SK-N-SH (cell line): ENCODE results near the gene ANAPC5. TPM values are rescaled to one million over a fixed set of nuclear protein-coding genes. Genes with fewer than 3 reads are reported as not detected.
"Not testable (repeated sequence)": the region's sequence is repeated elsewhere in the genome, so short reads cannot be mapped to it uniquely, and the experiment has no call there.

ENCODE experiments used
- CTCF ChIA-PET: fragments of 300-600, 350-600 bp; formaldehyde crosslinking; extraction: SDS; loops from one replicate; lab custom pipeline; 2021; lab: Yijun Ruan, JAX
- POLR2A ChIA-PET: fragments of 350-600 bp; sonication (Branson Sonifier 250); formaldehyde crosslinking; extraction: SDS; loops from one replicate; lab custom pipeline; 2020; ENCODE audit warnings: antibody characterized with exemption, inconsistent platforms; lab: Yijun Ruan, JAX
- DNase-seq: peaks from one replicate; pipeline ENCODE4 v3.0.0; 2012
- H2AFZ ChIP-seq: fragments of 200-600 bp; sonication (generic); 2 replicates; pipeline ENCODE4 v1.8.1; 2016; ENCODE audit warnings: antibody characterized with exemption, mild to moderate bottlenecking, low read depth
- H3F3A ChIP-seq: fragments of 200-600 bp; sonication (generic); replicated peaks from 2 replicates; pipeline ENCODE3; 2016; ENCODE audit warnings: antibody characterized with exemption, mild to moderate bottlenecking; ENCODE audit not compliant: insufficient read depth
- H3K27ac ChIP-seq, 2 experiments: fragments of 200-500 bp in 1 of 2; fragments of 200-600 bp in 1 of 2; sonication (Bioruptor generic) in 1 of 2; sonication (generic), shearing (Covaris generic) in 1 of 2; 2 replicates each; pipeline versions ENCODE4 v1.5.1 to v1.6.1; 2014 to 2016; ENCODE audit warnings: low read depth in 2 of 2, inconsistent platforms in 1 of 2, low read length in 1 of 2, mild to moderate bottlenecking in 1 of 2, mixed read lengths in 1 of 2
- H3K27me3 ChIP-seq: fragments of 200-600 bp; sonication (generic), shearing (Covaris generic); 2 replicates; pipeline ENCODE4 v1.6.1; 2016; ENCODE audit warnings: mixed run types; ENCODE audit not compliant: insufficient read depth
- H3K36me3 ChIP-seq, 2 experiments: fragments of 200-500 bp in 1 of 2; fragments of 200-600 bp in 1 of 2; sonication (Bioruptor generic) in 1 of 2; sonication (generic) in 1 of 2; replicated peaks in 1 of 2; 2 replicates each; pipeline versions ENCODE3 to v1.5.1; 2014 to 2016; ENCODE audit warnings: low read length in 1 of 2, mild to moderate bottlenecking in 1 of 2; ENCODE audit not compliant: insufficient read depth in 2 of 2, control insufficient read depth in 1 of 2
- H3K4me1 ChIP-seq, 2 experiments: fragments of 200-500 bp in 1 of 2; fragments of 200-600 bp in 1 of 2; sonication (Bioruptor generic) in 1 of 2; sonication (generic), shearing (Covaris generic) in 1 of 2; 2 replicates each; pipeline versions ENCODE4 v1.5.1 to v1.6.1; 2014 to 2016; ENCODE audit warnings: low read depth in 1 of 2, low read length in 1 of 2, mixed run types in 1 of 2; ENCODE audit not compliant: insufficient read depth in 2 of 2, control insufficient read depth in 1 of 2
- H3K4me2 ChIP-seq: fragments of 200-600 bp; sonication (generic), shearing (Covaris generic); 2 replicates; pipeline ENCODE4 v1.6.1; 2017; ENCODE audit warnings: mixed run types
- H3K4me3 ChIP-seq, 2 experiments: fragments of 200-500 bp in 1 of 2; fragments of 200-600 bp in 1 of 2; sonication (Bioruptor generic) in 1 of 2; sonication (generic), shearing (Covaris generic) in 1 of 2; 2 replicates each; pipeline versions ENCODE4 v1.5.1 to v1.8.1; 2014 to 2016; ENCODE audit warnings: low read depth in 2 of 2, inconsistent platforms in 1 of 2, low read length in 1 of 2, mild to moderate bottlenecking in 1 of 2, mixed read lengths in 1 of 2, moderate library complexity in 1 of 2
- H3K79me2 ChIP-seq: fragments of 200-600 bp; sonication (generic); 2 replicates; pipeline ENCODE4 v1.8.1; 2017; ENCODE audit warnings: mild to moderate bottlenecking; ENCODE audit not compliant: insufficient read depth
- H3K9ac ChIP-seq: fragments of 200-600 bp; sonication (generic); 2 replicates; pipeline ENCODE4 v1.6.1; 2017; ENCODE audit warnings: mixed run types
- H3K9me2 ChIP-seq: fragments of 200-600 bp; sonication (generic); 2 replicates; pipeline ENCODE4 v1.6.1; 2017; ENCODE audit warnings: mixed run types
- H3K9me3 ChIP-seq: fragments of 200-600 bp; sonication (generic); 2 replicates; pipeline ENCODE4 v1.6.1; 2017; ENCODE audit warnings: mixed run types, mild to moderate bottlenecking, moderate library complexity
- H4K20me1 ChIP-seq: fragments of 200-600 bp; sonication (generic); 2 replicates; pipeline ENCODE4 v1.6.1; 2017; ENCODE audit warnings: mild to moderate bottlenecking, mixed run types; ENCODE audit not compliant: insufficient read depth
- CHD2 ChIP-seq: fragments of 150-350 bp; IDR thresholded peaks from 2 replicates; pipeline ENCODE4 v1.6.1; 2018; ENCODE audit warnings: low read length; ENCODE audit not compliant: partially characterized antibody
- ELF1 ChIP-seq: IDR thresholded peaks from 2 replicates; pipeline ENCODE4 v1.4.0; 2012
- EZH2phosphoT487 ChIP-seq: fragments of 200-600 bp; sonication (generic); IDR thresholded peaks from 2 replicates; pipeline ENCODE4 v1.6.1; 2017; ENCODE audit warnings: low read depth, mixed run types, mild to moderate bottlenecking, antibody characterized with exemption, moderate library complexity, borderline replicate concordance
- FOSL2 ChIP-seq: IDR thresholded peaks from 2 replicates; pipeline ENCODE4 v1.4.0; 2012; ENCODE audit warnings: low read depth, mild to moderate bottlenecking, moderate library complexity, borderline replicate concordance
- FOXM1 ChIP-seq: IDR thresholded peaks from 2 replicates; pipeline ENCODE4 v1.4.0; 2012; ENCODE audit warnings: low read depth, mild to moderate bottlenecking
- IRF3 ChIP-seq: fragments of 150-350 bp; IDR thresholded peaks from 2 replicates; pipeline ENCODE4 v1.6.1; 2016; ENCODE audit warnings: mild to moderate bottlenecking, low read depth, low read length
- JUND ChIP-seq: IDR thresholded peaks from 2 replicates; pipeline ENCODE4 v1.4.0; 2012
- MAX ChIP-seq: IDR thresholded peaks from 2 replicates; pipeline ENCODE4 v1.4.0; 2012; ENCODE audit warnings: low read depth
- MEF2A ChIP-seq: IDR thresholded peaks from 2 replicates; pipeline ENCODE4 v1.4.0; 2012; ENCODE audit warnings: low read depth, borderline replicate concordance
- MXI1 ChIP-seq: IDR thresholded peaks from 2 replicates; pipeline ENCODE4 v1.6.1; 2012; ENCODE audit warnings: mild to moderate bottlenecking, low read depth, low read length, improper control_type of control experiment
- REST ChIP-seq: IDR thresholded peaks from 2 replicates; pipeline ENCODE4 v1.6.1; 2012; ENCODE audit warnings: mild to moderate bottlenecking, low read depth, low read length, moderate library complexity
- RFX5 ChIP-seq: IDR thresholded peaks from 2 replicates; pipeline ENCODE4 v1.6.1; 2012; ENCODE audit warnings: mild to moderate bottlenecking, improper control_type of control experiment, low read length
- RXRA ChIP-seq: IDR thresholded peaks from 2 replicates; pipeline ENCODE4 v1.4.0; 2012; ENCODE audit warnings: low read depth, mild to moderate bottlenecking, borderline replicate concordance
- WGBS: methylation state at CpG from one replicate; pipeline ENCODE4 v1.1.6; 2017; ENCODE audit warnings: low lambda C conversion rate; 5-methylcytosine and 5-hydroxymethylcytosine counted together
- polyA plus RNA-seq, 3 experiments: library from polyadenylated mRNA; depleted of rRNA; stranded (reverse); fragments of >200 nt; gene quantifications; 2 replicates each; pipeline ENCODE4 v1.2.3, GENCODE V29; 2012

Gene ANAPC5
- polyA plus RNA-seq, 1 of the 3 experiments (the other 2 are of a cell fraction), result 110 TPM

- no peak for TF ChIP-seq REST
- TF ChIP-seq ELF1, result no peak
- no peak for TF ChIP-seq MEF2A
- TF ChIP-seq MAX, result no peak
- no peak for TF ChIP-seq FOSL2
- no peak for TF ChIP-seq RXRA
These were observed 34.1 kb downstream of the ANAPC5 start (continued) for GRCh38 chr12:121318121-121318520.

- Histone ChIP-seq H3K27me3 (no peaks in the 10 kb centered on the region), H3K79me2 (no peaks in the 10 kb centered on the region), H3K36me3 (peaks cover 20 to 54% of the 10 kb centered on the region in 2 experiments), H3F3A (peaks cover 7% of the 10 kb centered on the region), H3K9me2 (no peaks in the 10 kb centered on the region), H3K4me3 (no peak overlapping the region), H3K4me2 (no peak overlapping the region), H3K9ac (no peak overlapping the region), H2AFZ (no peak overlapping the region), H3K9me3 (no peaks in the 10 kb centered on the region), H4K20me1 (no peaks in the 10 kb centered on the region), H3K27ac (no peak overlapping the region), H3K4me1 (no peaks in the 10 kb centered on the region)
- ChIA-PET POLR2A (no interaction called here), CTCF (interaction anchor here (0.9 kb wide), 1 partner anchor 20 kb away, joined by 3 read pairs; no protein-coding TSS in a partner anchor)
- TF ChIP-seq IRF3, result no peak
- no peak for TF ChIP-seq JUND
- no peak for TF ChIP-seq FOXM1
- no peak for TF ChIP-seq RFX5
- TF ChIP-seq EZH2phosphoT487, result no peak
- TF ChIP-seq CHD2, result no peak
- no peak for TF ChIP-seq FOSL2
- TF ChIP-seq MXI1, result no peak
- 95% methylated on average over 3 of the region's 3 CpGs for WGBS
- no peak for DNase-seq
These were observed 37.8 kb downstream of the ANAPC5 start for GRCh38 chr12:121314431-121314830.

GRCh38 chr12:121310231-121310630 is 42.0 kb downstream of the ANAPC5 start:
- H3K4me2 ChIP-seq, H3K9me2 ChIP-seq, H3K27me3 ChIP-seq, H2AFZ ChIP-seq, H3K4me3 ChIP-seq, H3K9ac ChIP-seq, H3K27ac ChIP-seq, H3K9me3 ChIP-seq, H3K79me2 ChIP-seq, H3F3A ChIP-seq, H4K20me1 ChIP-seq, DNase-seq, H3K4me1 ChIP-seq, POLR2A ChIA-PET: not testable (repeated sequence)
- H3K36me3 ChIP-seq, result peaks cover 14 to 39% of the 10 kb centered on the region in 2 experiments
- CTCF ChIA-PET, result interaction anchor here (1.3 kb wide), 1 partner anchor 22 kb away, joined by 4 read pairs; no protein-coding TSS in a partner anchor
- WGBS, result 94% methylated on average over 1 of the region's 1 CpG

- H3K9me2 ChIP-seq, H3K9me3 ChIP-seq, H3K4me3 ChIP-seq, H2AFZ ChIP-seq, POLR2A ChIA-PET, DNase-seq, H3K4me2 ChIP-seq, H4K20me1 ChIP-seq, H3K9ac ChIP-seq, H3K4me1 ChIP-seq, H3K27me3 ChIP-seq, H3K79me2 ChIP-seq, H3K27ac ChIP-seq, H3F3A ChIP-seq: not testable (repeated sequence)
- CTCF ChIA-PET, result interaction anchor here (1.1 to 1.2 kb wide), 2 partner anchors 28 to 136 kb away, joined by 3 to 4 read pairs; no protein-coding TSS in a partner anchor
- WGBS, result 96% methylated on average over 8 of the region's 8 CpGs
- peaks cover 14 to 36% of the 10 kb centered on the region in 2 experiments for H3K36me3 ChIP-seq
These were observed 44.8 kb downstream of the ANAPC5 start for GRCh38 chr12:121307397-121307796.
